SK-N-SH (cell line): ENCODE measurements around the gene CRB2. TPM values are rescaled to one million over a fixed set of nuclear protein-coding genes. Genes with fewer than 3 reads are reported as not detected.

Experiments
- CTCF ChIA-PET: fragments of 300-600, 350-600 bp; formaldehyde crosslinking; extraction: SDS; loops from one replicate; lab custom pipeline; 2021; lab: Yijun Ruan, JAX
- POLR2A ChIA-PET: fragments of 350-600 bp; sonication (Branson Sonifier 250); formaldehyde crosslinking; extraction: SDS; loops from one replicate; lab custom pipeline; 2020; ENCODE audit warnings: antibody characterized with exemption, inconsistent platforms; lab: Yijun Ruan, JAX
- DNase-seq: peaks from one replicate; pipeline ENCODE4 v3.0.0; 2012
- H2AFZ ChIP-seq: fragments of 200-600 bp; sonication (generic); 2 replicates; pipeline ENCODE4 v1.8.1; 2016; ENCODE audit warnings: antibody characterized with exemption, mild to moderate bottlenecking, low read depth
- H3F3A ChIP-seq: fragments of 200-600 bp; sonication (generic); replicated peaks from 2 replicates; pipeline ENCODE3; 2016; ENCODE audit warnings: antibody characterized with exemption, mild to moderate bottlenecking; ENCODE audit not compliant: insufficient read depth
- H3K27ac ChIP-seq, 2 experiments: fragments of 200-500 bp in 1 of 2; fragments of 200-600 bp in 1 of 2; sonication (Bioruptor generic) in 1 of 2; sonication (generic), shearing (Covaris generic) in 1 of 2; 2 replicates each; pipeline versions ENCODE4 v1.5.1 to v1.6.1; 2014 to 2016; ENCODE audit warnings: low read depth in 2 of 2, inconsistent platforms in 1 of 2, low read length in 1 of 2, mild to moderate bottlenecking in 1 of 2, mixed read lengths in 1 of 2
- H3K27me3 ChIP-seq: fragments of 200-600 bp; sonication (generic), shearing (Covaris generic); 2 replicates; pipeline ENCODE4 v1.6.1; 2016; ENCODE audit warnings: mixed run types; ENCODE audit not compliant: insufficient read depth
- H3K36me3 ChIP-seq, 2 experiments: fragments of 200-500 bp in 1 of 2; fragments of 200-600 bp in 1 of 2; sonication (Bioruptor generic) in 1 of 2; sonication (generic) in 1 of 2; replicated peaks in 1 of 2; 2 replicates each; pipeline versions ENCODE3 to v1.5.1; 2014 to 2016; ENCODE audit warnings: low read length in 1 of 2, mild to moderate bottlenecking in 1 of 2; ENCODE audit not compliant: insufficient read depth in 2 of 2, control insufficient read depth in 1 of 2
- H3K4me1 ChIP-seq, 2 experiments: fragments of 200-500 bp in 1 of 2; fragments of 200-600 bp in 1 of 2; sonication (Bioruptor generic) in 1 of 2; sonication (generic), shearing (Covaris generic) in 1 of 2; 2 replicates each; pipeline versions ENCODE4 v1.5.1 to v1.6.1; 2014 to 2016; ENCODE audit warnings: low read depth in 1 of 2, low read length in 1 of 2, mixed run types in 1 of 2; ENCODE audit not compliant: insufficient read depth in 2 of 2, control insufficient read depth in 1 of 2
- H3K4me2 ChIP-seq: fragments of 200-600 bp; sonication (generic), shearing (Covaris generic); 2 replicates; pipeline ENCODE4 v1.6.1; 2017; ENCODE audit warnings: mixed run types
- H3K4me3 ChIP-seq, 2 experiments: fragments of 200-500 bp in 1 of 2; fragments of 200-600 bp in 1 of 2; sonication (Bioruptor generic) in 1 of 2; sonication (generic), shearing (Covaris generic) in 1 of 2; 2 replicates each; pipeline versions ENCODE4 v1.5.1 to v1.8.1; 2014 to 2016; ENCODE audit warnings: low read depth in 2 of 2, inconsistent platforms in 1 of 2, low read length in 1 of 2, mild to moderate bottlenecking in 1 of 2, mixed read lengths in 1 of 2, moderate library complexity in 1 of 2
- H3K79me2 ChIP-seq: fragments of 200-600 bp; sonication (generic); 2 replicates; pipeline ENCODE4 v1.8.1; 2017; ENCODE audit warnings: mild to moderate bottlenecking; ENCODE audit not compliant: insufficient read depth
- H3K9ac ChIP-seq: fragments of 200-600 bp; sonication (generic); 2 replicates; pipeline ENCODE4 v1.6.1; 2017; ENCODE audit warnings: mixed run types
- H3K9me2 ChIP-seq: fragments of 200-600 bp; sonication (generic); 2 replicates; pipeline ENCODE4 v1.6.1; 2017; ENCODE audit warnings: mixed run types
- H3K9me3 ChIP-seq: fragments of 200-600 bp; sonication (generic); 2 replicates; pipeline ENCODE4 v1.6.1; 2017; ENCODE audit warnings: mixed run types, mild to moderate bottlenecking, moderate library complexity
- H4K20me1 ChIP-seq: fragments of 200-600 bp; sonication (generic); 2 replicates; pipeline ENCODE4 v1.6.1; 2017; ENCODE audit warnings: mild to moderate bottlenecking, mixed run types; ENCODE audit not compliant: insufficient read depth
- ELF1 ChIP-seq: IDR thresholded peaks from 2 replicates; pipeline ENCODE4 v1.4.0; 2012
- EP300 ChIP-seq, 2 experiments: IDR thresholded peaks; 2 replicates each; pipeline versions ENCODE4 v1.4.0 to v1.6.1; 2012; ENCODE audit warnings: borderline replicate concordance in 1 of 2, low read depth in 1 of 2, low read length in 1 of 2
- FOXJ3 ChIP-seq: sonication (generic); formaldehyde crosslinking; IDR thresholded peaks from 2 replicates; pipeline ENCODE4 v1.5.1; 2020; ENCODE audit warnings: mild to moderate bottlenecking, missing genetic modification reagents
- FOXM1 ChIP-seq: IDR thresholded peaks from 2 replicates; pipeline ENCODE4 v1.4.0; 2012; ENCODE audit warnings: low read depth, mild to moderate bottlenecking
- GABPA ChIP-seq: IDR thresholded peaks from 2 replicates; pipeline ENCODE4 v1.4.0; 2012; ENCODE audit warnings: low read depth, mild to moderate bottlenecking
- IRF3 ChIP-seq: fragments of 150-350 bp; IDR thresholded peaks from 2 replicates; pipeline ENCODE4 v1.6.1; 2016; ENCODE audit warnings: mild to moderate bottlenecking, low read depth, low read length
- MAX ChIP-seq: IDR thresholded peaks from 2 replicates; pipeline ENCODE4 v1.4.0; 2012; ENCODE audit warnings: low read depth
- MEF2A ChIP-seq: IDR thresholded peaks from 2 replicates; pipeline ENCODE4 v1.4.0; 2012; ENCODE audit warnings: low read depth, borderline replicate concordance
- MXI1 ChIP-seq: IDR thresholded peaks from 2 replicates; pipeline ENCODE4 v1.6.1; 2012; ENCODE audit warnings: mild to moderate bottlenecking, low read depth, low read length, improper control_type of control experiment
- NFIC ChIP-seq: IDR thresholded peaks from 2 replicates; pipeline ENCODE4 v1.4.0; 2012; ENCODE audit warnings: borderline replicate concordance
- NRF1 ChIP-seq: IDR thresholded peaks from 2 replicates; pipeline ENCODE4 v1.6.1; 2012; ENCODE audit warnings: low read depth, mild to moderate bottlenecking, low read length
- RAD21 ChIP-seq: IDR thresholded peaks from 2 replicates; pipeline ENCODE4 v1.6.1; 2012; ENCODE audit warnings: mild to moderate bottlenecking, low read length
- RCOR1 ChIP-seq: fragments of 150-350 bp; IDR thresholded peaks from 2 replicates; pipeline ENCODE4 v1.6.1; 2017; ENCODE audit warnings: antibody characterized with exemption, low read length
- REST ChIP-seq: IDR thresholded peaks from 2 replicates; pipeline ENCODE4 v1.6.1; 2012; ENCODE audit warnings: mild to moderate bottlenecking, low read depth, low read length, moderate library complexity
- RXRA ChIP-seq: IDR thresholded peaks from 2 replicates; pipeline ENCODE4 v1.4.0; 2012; ENCODE audit warnings: low read depth, mild to moderate bottlenecking, borderline replicate concordance
- SIN3A ChIP-seq: IDR thresholded peaks from 2 replicates; pipeline ENCODE4 v1.6.1; 2012; ENCODE audit warnings: low read depth, mild to moderate bottlenecking, low read length, moderate library complexity, borderline replicate concordance
- TCF12 ChIP-seq: IDR thresholded peaks from 2 replicates; pipeline ENCODE4 v1.4.0; 2012
- TEAD4 ChIP-seq: IDR thresholded peaks from 2 replicates; pipeline ENCODE4 v1.4.0; 2012; ENCODE audit warnings: mild to moderate bottlenecking, borderline replicate concordance; ENCODE audit not compliant: insufficient read depth
- YY1 ChIP-seq: IDR thresholded peaks from 2 replicates; pipeline ENCODE4 v1.4.0; 2012; ENCODE audit warnings: low read depth, mild to moderate bottlenecking
- WGBS: methylation state at CpG from one replicate; pipeline ENCODE4 v1.1.6; 2017; ENCODE audit warnings: low lambda C conversion rate; 5-methylcytosine and 5-hydroxymethylcytosine counted together
- polyA plus RNA-seq, 3 experiments: library from polyadenylated mRNA; depleted of rRNA; stranded (reverse); fragments of >200 nt; gene quantifications; 2 replicates each; pipeline ENCODE4 v1.2.3, GENCODE V29; 2012

CRB2 gene
- polyA plus RNA-seq, 1 of the 3 experiments (the other 2 are of a cell fraction): not detected

GRCh38 chr9:123419721-123420591, 64.0 kb downstream of the CRB2 start (continued):
- TF ChIP-seq RAD21 (no peak), FOXM1 (no peak), RXRA (no peak), MEF2A (no peak)

GRCh38 chr9:123420592-123421111, 64.7 kb downstream of the CRB2 start:
- CTCF ChIA-PET: no interaction called here
- no peak overlapping the region for H3K9ac ChIP-seq
- no peaks in the 10 kb centered on the region for H4K20me1 ChIP-seq
- H3K4me2 ChIP-seq: no peak overlapping the region
- no peak for DNase-seq
- no peaks in the 10 kb centered on the region for H3K9me3 ChIP-seq
- no peaks in the 10 kb centered on the region for H3K9me2 ChIP-seq
- TF ChIP-seq YY1 (no peak), GABPA (no peak), RXRA (no peak), MEF2A (no peak), MXI1 (no peak), TCF12 (no peak), RAD21 (no peak), ELF1 (no peak)
- TF ChIP-seq, all 33 proteins: peak for 0
- no peak overlapping the region for H2AFZ ChIP-seq
- no peaks in the 10 kb centered on the region for H3K27me3 ChIP-seq
- no peaks in the 10 kb centered on the region for H3K79me2 ChIP-seq
- WGBS: 91% methylated on average over 16 of the region's 17 CpGs
- POLR2A ChIA-PET: no interaction called here
- H3K36me3 ChIP-seq: peaks cover 0 to 12% of the 10 kb centered on the region in 2 experiments
- no peak overlapping the region for H3K4me3 ChIP-seq
- no peaks in the 10 kb centered on the region for H3F3A ChIP-seq
- no peaks in the 10 kb centered on the region for H3K4me1 ChIP-seq
- H3K27ac ChIP-seq: no peak overlapping the region

- Histone ChIP-seq H3K36me3 (peaks cover 0 to 12% of the 10 kb centered on the region in 2 experiments), H3F3A (no peaks in the 10 kb centered on the region), H2AFZ (no peak overlapping the region), H4K20me1 (no peaks in the 10 kb centered on the region), H3K9ac (no peak overlapping the region), H3K9me2 (no peaks in the 10 kb centered on the region), H3K79me2 (no peaks in the 10 kb centered on the region), H3K27me3 (no peaks in the 10 kb centered on the region), H3K4me3 (no peak overlapping the region), H3K4me2 (no peak overlapping the region), H3K27ac (no peak overlapping the region), H3K4me1 (no peaks in the 10 kb centered on the region), H3K9me3 (no peaks in the 10 kb centered on the region)
- WGBS: 96% methylated on average over 10 of the region's 13 CpGs
- POLR2A ChIA-PET: no interaction called here
- CTCF ChIA-PET: no interaction called here
- DNase-seq: no peak
- no peak for TF ChIP-seq NFIC
- no peak for TF ChIP-seq RAD21
- no peak for TF ChIP-seq FOXJ3
- TF ChIP-seq TEAD4: no peak
- TF ChIP-seq RCOR1: no peak
- TF ChIP-seq EP300 (IDR thresholded peaks at IDR 0.05; ENCODE audit: borderline replicate concordance in 1 of 2, low read depth in 1 of 2, low read length in 1 of 2): no peak
- no peak for TF ChIP-seq FOXM1
- TF ChIP-seq NRF1: no peak
- no peak for TF ChIP-seq MAX
- no peak for TF ChIP-seq REST
- no peak for TF ChIP-seq SIN3A
- TF ChIP-seq IRF3: no peak
Measured at GRCh38 chr9:123421186-123421585, 65.2 kb downstream of the CRB2 start.
